Fibroblast of skin of scalp (primary cell): Measurements from ENCODE around the gene SERPINB5.

Experiments used
- DNase-seq: peaks from one replicate; pipeline ENCODE4 v3.0.0-alpha.2; 2013

Gene SERPINB5

GRCh38 chr18:63468575-63468974 lies 8.2 kb upstream of the SERPINB5 start:
- DNase-seq: no peak

DNA sequence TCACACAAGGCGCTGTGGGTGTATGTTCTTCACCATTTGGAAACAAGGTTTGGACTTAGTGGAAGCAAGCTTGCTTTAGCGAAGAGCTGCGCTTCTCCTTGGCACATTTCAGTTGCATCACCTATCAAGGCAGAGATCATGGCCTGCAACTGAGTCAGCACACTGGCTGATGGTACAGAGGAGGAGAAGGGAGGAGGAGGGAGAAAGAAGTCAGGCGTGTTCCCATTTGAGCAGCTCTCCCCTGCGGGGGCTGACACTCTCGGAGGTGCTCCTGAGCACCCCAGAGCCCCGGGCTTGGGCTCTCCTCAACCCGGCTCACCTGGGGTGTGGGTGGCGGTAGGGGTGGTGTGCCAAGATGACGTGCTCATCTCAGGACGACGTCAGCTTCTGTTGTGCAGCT lies 6.0 kb upstream of the SERPINB5 start:
- no peak for DNase-seq

GRCh38 chr18:63472380-63472779 lies 4.4 kb upstream of the SERPINB5 start:
- DNase-seq: no peak

DNA sequence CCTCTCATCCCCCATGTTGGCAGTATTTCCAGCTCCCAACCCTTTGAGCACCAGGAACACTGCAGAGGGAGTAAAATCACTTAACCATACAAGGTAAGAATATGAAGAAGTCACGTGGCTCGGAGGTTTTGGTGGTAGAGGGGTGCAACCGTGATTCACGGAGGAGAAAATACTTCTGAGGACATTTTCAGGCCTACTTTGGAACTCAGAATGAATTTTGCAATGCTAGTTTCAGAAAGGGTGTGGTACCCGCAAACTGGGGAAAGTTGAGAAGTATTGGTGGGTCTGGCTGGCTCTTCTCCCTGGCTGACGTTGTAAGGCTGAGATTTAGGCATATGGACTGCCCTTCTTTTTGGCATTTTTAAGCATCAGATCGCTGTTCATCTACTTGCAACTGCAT lies 442 bp downstream of the SERPINB5 start:
- DNase-seq: no peak

DNA sequence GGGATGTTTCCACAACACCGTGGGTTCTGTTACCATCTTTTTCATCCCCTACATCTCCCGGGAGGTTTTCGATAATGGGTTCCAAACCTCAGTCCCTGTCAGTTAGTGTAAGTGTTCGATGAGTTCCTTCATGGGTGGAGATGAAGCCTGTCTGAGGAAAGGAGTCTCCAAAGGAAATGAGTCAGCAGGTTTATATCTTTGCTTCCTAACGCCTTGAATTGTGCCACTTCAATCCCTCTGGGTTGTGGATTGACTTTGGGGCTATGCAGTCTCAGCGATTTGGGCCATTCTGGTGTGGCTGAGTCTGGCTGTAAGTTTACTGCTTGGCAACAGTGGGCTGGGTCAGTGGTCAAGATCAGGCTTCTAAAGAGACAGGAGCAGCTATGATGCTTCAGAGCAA lies 1.2 kb downstream of the SERPINB5 start:
- peak; percentile 23 for DNase-seq

DNA sequence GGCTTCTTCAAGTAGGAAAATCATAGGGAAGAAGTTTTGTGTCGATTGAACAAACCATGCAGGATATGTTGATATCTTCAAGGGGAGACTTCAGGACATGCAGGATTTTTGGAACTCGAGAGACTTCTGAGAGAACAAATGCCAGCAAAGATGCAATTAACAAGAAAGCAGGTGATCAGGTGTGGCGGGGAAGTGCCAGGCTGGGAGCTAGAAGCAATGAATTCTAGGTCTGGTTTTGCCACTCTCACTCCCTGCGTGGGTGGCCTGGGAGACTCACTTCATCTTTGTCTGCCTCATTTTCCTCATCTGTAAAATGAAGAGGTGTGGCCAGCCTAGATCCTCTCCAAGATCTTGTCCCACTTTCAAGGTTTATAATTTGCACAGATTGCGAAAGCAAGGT lies 3.1 kb downstream of the SERPINB5 start:
- DNase-seq: no peak

DNA sequence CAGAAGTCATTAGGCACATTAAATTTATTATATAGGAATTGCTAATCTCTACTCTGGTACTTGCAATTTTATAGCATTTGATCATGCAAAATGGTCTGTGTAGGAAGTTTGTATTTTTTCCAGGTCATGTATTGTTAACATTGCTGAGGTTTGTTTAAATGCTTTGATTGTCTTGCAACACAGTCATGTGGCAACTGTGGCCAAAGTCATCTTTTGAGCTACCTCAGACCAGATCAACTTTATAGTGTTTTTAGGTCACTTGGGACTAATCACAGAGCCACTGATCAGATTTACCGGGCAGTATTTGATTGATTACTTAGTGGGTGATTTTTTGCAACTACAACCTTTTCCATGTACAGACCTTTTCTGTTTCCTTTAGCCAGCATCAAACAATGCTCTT lies 3.7 kb downstream of the SERPINB5 start:
- no peak for DNase-seq

DNA sequence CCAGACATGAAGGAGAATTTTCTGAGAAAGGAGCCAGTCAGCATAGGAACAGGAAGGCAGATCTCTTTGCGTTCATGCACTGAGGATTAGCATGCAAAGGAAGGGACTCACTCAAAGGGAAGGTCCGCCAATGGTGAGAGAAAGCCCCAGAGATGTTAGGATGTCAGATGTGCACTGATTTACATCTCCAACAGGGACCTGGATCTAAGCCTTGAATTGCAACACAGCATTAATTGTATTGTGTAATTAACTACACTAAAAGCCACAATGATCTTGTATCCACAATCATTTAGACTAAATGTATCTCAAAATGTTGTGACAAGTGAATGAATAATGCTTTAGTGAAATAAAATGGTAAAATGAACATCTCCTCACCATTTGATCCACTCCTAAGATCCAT lies 4.2 kb downstream of the SERPINB5 start:
- DNase-seq: no peak

DNA sequence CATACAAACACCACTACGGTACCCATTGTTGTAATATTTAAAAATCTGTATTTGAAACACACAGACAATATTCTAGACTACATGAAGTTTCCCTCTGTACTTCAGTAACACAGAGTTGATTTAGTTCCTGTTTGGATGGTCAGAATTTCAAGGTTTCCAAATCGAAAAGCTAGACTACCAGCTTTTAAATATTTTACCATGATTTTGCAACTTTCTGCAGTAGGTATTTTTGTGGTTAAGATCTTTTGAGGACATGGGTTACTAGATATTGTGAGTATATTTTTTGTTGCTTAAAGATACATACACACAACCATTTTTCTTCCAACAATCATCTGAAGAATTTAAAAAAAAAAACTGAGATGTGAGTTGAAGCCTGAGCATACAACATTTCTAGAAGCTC lies 10.9 kb downstream of the SERPINB5 start:
- DNase-seq: no peak

- no peak for DNase-seq
Measured at GRCh38 chr18:63488160-63488559, 11.4 kb downstream of the SERPINB5 start.

- DNase-seq: no peak
Measured at GRCh38 chr18:63492851-63493250, 16.1 kb downstream of the SERPINB5 start.

- DNase-seq: no peak
Measured at GRCh38 chr18:63495675-63496074, 18.9 kb downstream of the SERPINB5 start.

DNA sequence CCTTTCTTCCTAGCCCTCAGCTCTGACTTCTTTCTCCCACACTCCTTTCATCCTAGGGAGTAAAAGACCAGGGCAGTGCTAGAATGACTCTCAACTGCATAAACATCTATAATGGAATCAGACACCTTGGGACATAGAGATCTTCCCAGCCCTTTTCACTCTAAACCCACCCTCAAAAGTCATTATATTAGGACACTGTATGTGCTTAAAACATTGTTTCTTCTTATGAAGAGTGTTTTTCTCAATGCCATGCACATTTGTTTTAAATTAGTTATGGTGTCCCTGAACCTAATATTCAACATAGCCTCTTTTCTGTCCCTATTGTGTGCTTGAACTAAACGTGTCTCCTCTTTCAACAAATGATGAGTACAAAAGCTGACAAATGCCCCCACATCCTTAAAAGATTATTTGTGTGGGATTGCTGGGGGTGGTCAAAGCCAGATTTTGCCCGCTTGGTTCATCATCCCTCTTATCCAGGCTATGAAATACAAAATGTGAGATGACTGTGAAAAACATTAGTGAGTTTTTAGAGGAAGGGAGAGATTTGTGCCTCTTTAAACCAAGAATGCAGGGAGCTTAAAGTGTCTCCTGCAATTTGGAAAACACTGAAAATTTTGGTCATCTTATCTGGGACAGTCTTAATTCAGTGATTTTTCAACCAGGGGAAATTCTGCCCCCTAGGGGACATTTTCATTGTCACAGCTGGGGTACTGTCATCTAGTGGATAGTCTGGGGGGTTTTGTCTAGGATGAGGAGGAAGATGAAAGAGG lies 29.0 kb downstream of the SERPINB5 start:
- peak; percentile 13 for DNase-seq

- no peak for DNase-seq
Measured at GRCh38 chr18:63506336-63506646, 29.5 kb downstream of the SERPINB5 start.

DNA sequence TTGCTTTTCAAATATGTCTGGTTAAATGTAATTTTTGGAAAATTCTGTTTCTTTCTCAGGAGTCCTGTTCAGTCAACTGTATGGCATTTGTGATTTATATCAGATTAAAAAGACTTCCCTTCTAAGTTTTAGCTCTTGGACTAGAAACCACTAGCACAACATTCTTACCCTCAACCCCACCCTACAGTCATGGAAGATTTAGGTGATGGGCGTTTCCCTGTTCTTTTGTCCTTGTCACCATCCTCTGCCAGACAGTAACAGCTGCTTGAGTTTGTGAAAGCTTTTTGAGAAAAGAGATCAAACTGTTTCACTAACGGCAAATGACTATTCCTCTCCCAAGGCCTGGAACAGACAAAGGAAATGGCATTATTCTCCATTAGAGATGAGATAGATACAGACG lies 31.8 kb downstream of the SERPINB5 start:
- no peak for DNase-seq

DNA sequence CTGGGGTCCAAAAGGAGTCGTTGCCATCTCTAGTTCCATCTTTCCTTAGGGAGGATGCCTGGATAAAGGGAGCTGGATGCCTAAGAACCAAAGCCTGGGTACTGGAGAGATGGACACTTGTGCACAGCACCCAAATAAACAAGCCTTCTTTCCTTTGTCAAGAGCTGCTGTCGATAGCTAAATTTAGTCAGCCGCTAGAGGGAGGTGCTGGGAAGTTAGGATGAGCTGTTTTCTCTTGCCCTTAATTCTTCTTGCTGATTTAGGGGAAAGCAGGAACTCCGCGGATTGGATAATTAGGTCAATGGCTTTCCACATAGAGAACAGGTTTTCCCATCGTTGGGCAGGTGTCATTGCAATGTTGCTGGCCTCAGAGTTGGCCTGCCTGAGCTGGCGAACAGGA lies 34.5 kb downstream of the SERPINB5 start:
- peak; percentile 60 for DNase-seq

DNA sequence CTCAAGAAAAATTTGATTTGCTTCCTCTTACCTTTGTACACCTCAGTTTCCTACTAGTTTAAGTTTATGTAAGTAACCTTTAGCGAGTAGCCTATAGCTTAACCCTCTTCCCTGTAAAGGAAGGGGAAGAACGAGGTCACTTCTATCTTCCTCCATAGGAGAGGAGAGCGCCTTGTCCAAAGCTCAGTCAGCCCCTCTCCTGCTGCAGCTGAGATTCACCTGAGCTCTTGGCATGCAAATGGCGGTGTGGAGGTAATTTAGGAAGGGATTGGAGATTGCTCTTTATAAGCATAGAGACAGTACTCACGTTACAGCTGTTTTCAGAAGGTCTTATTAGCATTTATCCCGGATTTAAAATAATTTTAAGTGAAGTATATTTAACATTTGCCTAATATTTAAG lies 37.6 kb downstream of the SERPINB5 start:
- DNase-seq: no peak

GRCh38 chr18:63514888-63515678 lies 38.3 kb downstream of the SERPINB5 start:
- DNase-seq: no peak

DNA sequence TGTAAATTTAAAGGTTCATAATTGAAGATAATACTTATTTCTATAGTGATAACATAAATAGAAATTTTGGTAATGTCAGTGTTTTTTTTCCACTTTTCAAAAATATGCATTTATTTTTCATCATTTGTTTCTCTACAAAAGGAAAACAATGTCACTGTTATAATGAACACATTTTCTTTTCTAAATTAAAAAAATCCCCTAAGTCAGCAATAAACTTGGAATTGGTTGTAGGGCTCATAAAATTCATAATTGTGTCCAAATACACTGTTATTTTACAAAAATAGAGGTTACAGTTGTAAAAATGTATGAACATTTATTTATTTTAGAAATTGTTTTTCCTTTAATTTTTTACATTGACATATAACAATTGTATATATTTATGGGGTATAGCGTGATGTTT lies 39.0 kb downstream of the SERPINB5 start:
- DNase-seq: no peak

GRCh38 chr18:63518178-63519012 lies 41.6 kb downstream of the SERPINB5 start:
- DNase-seq: peak; percentile 77

DNA sequence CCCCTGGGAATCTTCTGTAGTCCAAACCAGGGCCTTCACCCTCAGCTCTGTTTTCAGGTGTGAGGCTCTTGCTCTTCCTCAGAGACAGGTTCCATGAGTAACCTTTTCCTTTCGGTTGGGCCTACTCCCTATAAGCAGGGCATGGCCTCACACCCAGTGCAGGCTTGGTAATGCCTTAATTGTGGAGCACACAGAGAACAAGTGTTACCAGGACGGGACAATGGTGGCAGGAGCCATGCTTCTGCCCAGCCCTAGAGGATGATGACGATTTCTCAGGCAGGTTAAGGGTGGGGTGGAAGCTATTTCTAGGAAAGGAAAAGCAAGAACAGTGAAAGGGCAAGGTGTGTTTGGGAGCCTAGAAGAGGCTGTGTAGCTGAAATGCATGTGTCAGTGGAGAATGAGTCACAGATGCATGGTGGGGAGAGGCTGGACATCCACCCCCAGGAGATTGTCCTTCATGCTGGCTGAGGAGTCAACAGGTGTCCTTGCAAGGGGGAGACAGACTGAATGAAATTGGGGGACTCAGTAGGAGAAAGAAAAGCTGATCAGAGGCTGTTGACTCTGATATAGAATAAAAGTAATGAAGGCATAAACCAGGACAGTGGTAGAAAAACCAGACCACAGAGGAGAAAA lies 43.4 kb downstream of the SERPINB5 start:
- DNase-seq: no peak

DNA sequence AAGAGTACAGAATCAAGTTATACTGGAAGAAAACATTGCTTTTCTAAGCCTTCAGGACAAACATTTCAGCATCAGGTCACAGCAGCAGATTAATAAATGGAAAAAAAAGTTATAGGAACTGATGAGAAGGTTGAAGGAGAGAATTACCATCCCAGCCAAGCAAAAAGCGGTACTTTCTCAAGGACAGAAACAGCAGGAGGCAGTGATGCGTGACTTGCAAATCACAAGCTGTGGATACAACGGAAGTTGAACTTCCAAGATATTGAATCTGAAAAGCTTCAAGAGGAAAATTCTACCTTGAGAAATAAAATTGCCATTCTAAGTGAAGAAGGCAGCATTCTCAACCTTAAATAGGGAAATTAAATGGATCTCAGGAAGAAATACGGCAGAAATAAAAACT lies 46.9 kb downstream of the SERPINB5 start:
- peak; percentile 3 for DNase-seq

GRCh38 chr18:63527251-63527650 lies 50.5 kb downstream of the SERPINB5 start:
- DNase-seq: no peak
